Stimulated activated CD4-positive, alpha-beta T cell treated with anti-CD3 and anti-CD28 coated beads, Interleukin-4, amount 100 ng/mL, for 4 hours (primary cell): ENCODE data around the gene LRMDA.

Experiments
- DNase-seq, 2 experiments: peaks; one replicate each; pipeline ENCODE4 v3.0.0-alpha.2; 2020

The LRMDA gene

DNA sequence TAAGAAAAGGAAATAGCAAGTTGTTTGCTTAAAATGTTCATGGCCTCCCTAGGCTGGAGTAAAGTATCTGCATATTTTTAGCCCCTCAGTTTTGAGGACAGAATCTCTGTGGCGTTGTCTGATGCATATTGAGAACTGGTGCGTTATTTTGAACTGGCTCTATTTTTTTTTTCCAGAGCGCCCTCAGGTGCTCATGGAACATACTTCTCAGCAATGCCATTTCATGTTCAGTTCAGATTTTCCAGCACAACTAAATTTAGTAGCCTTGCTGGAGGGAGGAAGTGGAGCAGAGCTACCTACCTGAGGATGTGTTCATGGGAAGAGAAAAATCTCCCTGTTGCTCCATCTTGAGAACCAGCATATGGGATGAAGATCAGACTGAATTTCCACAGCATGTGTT lies 870.5 kb downstream of the LRMDA start:
- no peak for DNase-seq

DNA sequence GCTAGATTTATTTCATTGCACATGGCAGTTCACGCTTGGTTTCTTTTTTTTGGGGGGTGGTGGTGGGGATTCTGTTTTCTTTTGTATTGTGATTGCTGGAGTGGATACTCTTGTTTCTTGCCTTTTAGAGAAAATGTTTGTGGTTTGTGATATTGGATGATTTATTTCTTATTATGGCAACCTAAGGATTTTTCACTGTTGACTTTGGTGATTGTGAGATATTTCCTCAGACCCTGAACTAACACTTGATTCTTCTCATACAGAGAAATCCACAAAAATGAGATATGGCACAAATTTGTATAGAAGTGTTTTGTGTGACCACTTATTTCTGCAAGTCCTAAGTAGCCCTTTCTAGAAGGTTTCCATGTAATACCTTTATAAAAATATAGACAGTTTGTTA lies 871.1 kb downstream of the LRMDA start:
- DNase-seq, result no peak

DNA sequence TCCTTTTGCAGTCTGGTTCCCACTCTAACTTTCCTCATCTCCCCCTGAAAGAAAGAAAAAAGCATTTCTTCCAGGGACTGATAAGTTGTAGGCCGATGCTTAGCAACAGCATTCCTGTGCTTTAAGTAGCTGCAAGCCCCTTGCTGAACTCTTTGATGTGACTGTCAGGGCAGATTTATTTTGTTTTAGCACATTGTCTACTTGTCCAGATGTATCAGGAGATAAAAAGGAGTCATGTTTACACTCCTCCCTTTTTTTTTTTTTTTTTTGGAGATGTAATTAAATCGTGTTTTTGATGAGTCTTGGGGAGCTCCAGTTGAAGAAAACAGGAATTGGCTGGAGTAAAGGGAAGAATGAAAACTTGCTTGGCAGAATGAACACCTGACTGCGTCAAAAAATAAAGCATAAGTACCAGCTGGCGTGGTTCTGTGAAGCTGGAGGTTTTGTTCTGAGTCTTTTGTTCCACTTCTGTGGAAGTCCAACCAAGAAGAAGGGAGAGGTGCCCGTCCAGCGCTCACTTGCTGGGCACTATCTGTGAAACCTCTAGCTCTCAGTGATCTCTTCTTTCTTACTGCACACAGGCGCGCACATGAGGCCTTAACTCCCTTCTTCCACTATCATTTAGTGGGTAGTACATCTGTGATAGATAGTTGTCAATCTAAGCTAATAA lies 871.7 kb downstream of the LRMDA start:
- no peak for DNase-seq

GRCh38 chr10:76303682-76304316 lies 872.4 kb downstream of the LRMDA start:
- peak in 1 of 2 experiments; percentile 1 for DNase-seq

DNA sequence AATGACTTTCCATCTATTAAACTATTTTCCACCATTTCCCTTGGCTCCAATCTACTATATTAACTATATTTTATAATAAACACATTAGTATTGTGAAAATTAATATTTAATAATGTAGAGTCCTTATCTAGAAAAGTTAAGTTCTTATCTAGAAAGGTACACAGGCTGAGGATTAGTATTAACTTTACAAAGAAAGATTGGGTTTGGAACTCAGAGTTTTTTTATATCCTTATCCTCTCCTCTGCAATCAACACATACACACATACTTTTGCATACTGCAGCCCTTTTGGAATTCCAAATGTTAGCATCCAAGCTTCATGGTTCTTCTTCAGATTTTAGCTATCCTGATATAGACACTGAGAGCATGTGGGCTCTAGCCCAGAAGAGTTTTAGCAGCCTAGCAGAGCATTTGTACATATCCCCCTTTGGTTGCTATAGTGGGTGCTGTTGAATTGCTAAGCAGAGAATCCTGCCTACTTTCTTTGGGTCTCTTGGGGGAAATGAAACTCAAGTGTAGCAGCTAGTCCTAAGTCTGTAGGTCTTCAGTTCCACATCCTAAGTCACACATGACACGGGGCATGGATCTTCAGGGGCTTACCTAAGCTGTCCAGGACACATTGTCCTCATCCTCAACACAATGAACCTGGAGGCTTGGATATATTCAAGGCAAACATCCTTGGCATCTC lies 874.6 kb downstream of the LRMDA start:
- DNase-seq, result no peak

GRCh38 chr10:76306856-76307255 lies 875.4 kb downstream of the LRMDA start:
- DNase-seq, result no peak

- DNase-seq, result no peak
These were observed 877.6 kb downstream of the LRMDA start for GRCh38 chr10:76309070-76309469.

GRCh38 chr10:76309741-76310587 lies 878.5 kb downstream of the LRMDA start:
- DNase-seq, result no peak

- no peak for DNase-seq
These were observed 879.2 kb downstream of the LRMDA start for GRCh38 chr10:76310588-76311080.

- no peak for DNase-seq
These were observed 880.6 kb downstream of the LRMDA start for GRCh38 chr10:76311752-76312636.

DNA sequence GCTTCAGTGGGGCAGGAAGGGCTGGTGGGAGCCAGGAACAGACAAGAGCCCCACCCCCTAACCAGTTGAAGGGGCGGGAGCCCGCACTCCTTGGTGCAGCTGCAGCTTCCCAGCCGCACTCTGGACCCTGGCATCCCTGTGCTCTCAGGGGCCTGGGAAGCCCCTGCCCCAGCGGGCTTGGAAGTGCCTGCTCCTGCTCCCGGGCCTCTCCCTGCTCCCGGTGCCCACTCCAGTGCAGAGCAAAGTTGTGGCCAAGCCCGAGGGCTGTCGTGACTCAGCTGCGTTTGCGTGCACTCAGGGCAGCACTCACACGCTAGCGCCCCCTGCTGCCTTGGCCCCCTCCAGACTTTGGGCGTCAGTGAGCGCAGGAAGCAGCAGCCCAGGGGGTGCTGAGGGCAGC lies 883.8 kb downstream of the LRMDA start:
- no peak for DNase-seq

GRCh38 chr10:76316234-76316633 lies 884.8 kb downstream of the LRMDA start:
- DNase-seq, result no peak

- DNase-seq, result no peak
These were observed 885.7 kb downstream of the LRMDA start for GRCh38 chr10:76317078-76317477.

DNA sequence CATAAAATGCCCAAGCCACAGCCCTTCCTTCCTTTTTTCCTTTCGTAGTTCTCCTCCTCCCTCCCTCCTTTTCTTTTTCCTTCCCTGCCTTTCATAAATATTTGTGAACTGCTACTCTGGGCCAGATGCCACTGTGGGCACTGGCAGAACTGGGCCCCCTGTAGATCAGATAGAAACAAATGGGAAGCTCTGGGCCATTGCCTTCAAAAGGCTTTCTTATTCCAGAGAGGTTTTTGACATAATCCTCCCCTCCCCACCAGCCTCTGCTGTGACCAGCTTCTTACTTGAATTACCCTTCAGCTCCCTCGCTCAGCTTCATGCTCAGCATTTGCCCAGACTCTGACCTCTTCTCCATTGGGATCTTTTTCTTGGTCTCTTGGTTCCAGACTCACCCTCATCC lies 886.8 kb downstream of the LRMDA start:
- no peak for DNase-seq

- no peak for DNase-seq
These were observed 888.2 kb downstream of the LRMDA start for GRCh38 chr10:76319661-76320060.

GRCh38 chr10:76324283-76324682 lies 892.9 kb downstream of the LRMDA start:
- DNase-seq, result no peak

- no peak for DNase-seq
These were observed 896.0 kb downstream of the LRMDA start for GRCh38 chr10:76327441-76327840.

- no peak for DNase-seq
These were observed 896.9 kb downstream of the LRMDA start for GRCh38 chr10:76328348-76328747.

GRCh38 chr10:76329891-76330575 lies 898.6 kb downstream of the LRMDA start:
- no peak for DNase-seq

DNA sequence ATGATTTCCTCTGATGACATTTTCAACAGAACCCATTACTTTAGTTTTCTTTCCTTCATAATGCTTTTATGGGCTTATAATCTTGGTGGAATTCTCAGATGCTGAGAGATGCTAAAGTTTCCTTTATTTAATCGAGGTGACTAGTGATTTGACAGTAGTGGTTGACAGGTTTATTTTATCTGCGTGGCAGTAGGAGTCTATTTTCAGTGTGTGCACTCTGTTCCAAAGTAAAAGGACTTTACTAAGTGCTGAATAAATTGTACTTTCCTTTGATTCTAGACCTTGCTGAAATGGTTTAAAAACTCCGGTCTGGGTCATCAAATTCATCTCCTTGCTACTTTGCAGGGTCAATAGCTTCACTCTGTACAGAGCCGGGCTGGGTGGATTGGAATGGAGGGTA lies 900.3 kb downstream of the LRMDA start:
- DNase-seq, result no peak

DNA sequence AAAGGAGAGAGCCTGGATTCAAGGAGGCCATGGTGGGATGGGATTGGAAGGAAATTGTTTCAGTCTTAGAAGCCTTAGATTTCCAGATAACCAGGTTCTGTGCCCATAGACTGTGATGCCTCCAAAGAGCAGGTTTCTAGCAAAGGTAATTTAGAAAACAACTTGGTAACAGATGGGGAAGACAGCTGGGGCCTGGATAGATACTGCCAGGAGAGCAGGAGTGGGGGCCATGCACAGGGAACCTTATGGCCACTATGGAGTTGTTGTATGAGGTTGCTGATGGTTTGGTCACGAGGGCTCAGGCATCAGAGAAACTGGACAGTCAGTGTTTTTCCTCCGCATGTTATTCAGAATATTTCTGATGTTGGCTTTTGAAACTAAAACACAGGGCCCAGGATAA lies 901.9 kb downstream of the LRMDA start:
- DNase-seq, result no peak

- no peak for DNase-seq
These were observed 902.4 kb downstream of the LRMDA start for GRCh38 chr10:76333796-76334195.
